ENCODE measurements around the gene RHEB.

RHEB gene

DNA sequence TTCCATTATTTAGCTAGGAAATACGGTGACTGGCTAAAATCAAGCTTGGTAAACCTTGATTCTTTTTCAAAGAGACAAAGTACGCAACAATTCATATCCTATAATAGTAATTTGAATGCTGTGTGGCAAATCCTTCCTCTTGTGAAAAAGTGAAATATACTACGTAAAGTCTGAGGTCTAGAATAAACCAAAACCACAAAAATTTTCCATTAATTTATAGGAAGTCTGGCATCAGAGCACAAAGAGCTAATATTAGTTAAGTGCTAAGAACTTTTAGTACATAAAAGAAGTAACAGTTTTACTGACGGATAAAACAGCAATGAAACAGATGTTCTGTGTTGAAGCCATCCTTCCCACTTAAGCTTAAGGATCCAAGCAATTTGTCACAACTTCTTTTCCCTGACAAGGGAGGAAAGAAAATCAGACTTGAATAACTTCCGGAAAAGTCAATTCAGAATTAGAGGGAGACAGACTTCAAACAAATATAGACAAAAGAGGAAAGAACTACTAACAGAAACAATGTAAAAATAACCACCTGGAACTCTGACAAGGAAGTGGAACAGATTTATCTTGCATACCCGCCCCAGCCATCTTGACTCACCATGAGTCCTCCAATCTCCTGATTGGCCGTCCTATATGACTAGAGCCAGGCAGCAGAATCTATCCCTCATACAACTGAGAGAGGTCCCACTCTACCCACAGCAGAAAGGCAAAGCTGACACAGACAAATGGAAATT lies 34.6 kb downstream of the RHEB start:
- Histone ChIP-seq H2BK5ac (ENCODE audit: low read length) (no peak overlapping the region), H3K79me2 (ENCODE audit: control insufficient read depth, insufficient read depth, low read length) (peaks cover 5% of the 10 kb centered on the region), H2BK15ac (replicated peaks; ENCODE audit: low read depth) (no peak overlapping the region), H3K56ac (ENCODE audit: low read length) (no peak overlapping the region), H3K23ac (ENCODE audit: low read length) (no peak overlapping the region), H3K36me3 (ENCODE audit: control insufficient read depth, insufficient read depth, low read length) (peaks cover 2% of the 10 kb centered on the region), H4K5ac (ENCODE audit: low read length) (no peak overlapping the region), H3K4me2 (ENCODE audit: low read length) (no peak overlapping the region), H2AK5ac (ENCODE audit: low read length) (no peak overlapping the region), H3K4ac (ENCODE audit: low read depth, low read length) (no peak overlapping the region), H3K27ac (ENCODE audit: low read depth, low read length) (no peak overlapping the region), H3K9ac (ENCODE audit: low read length) (no peak overlapping the region), H3K18ac (ENCODE audit: low read length) (no peak overlapping the region), H3K4me1 (ENCODE audit: control insufficient read depth, low read depth, low read length) (no peaks in the 10 kb centered on the region), H4K8ac (ENCODE audit: low read depth, low read length) (no peak overlapping the region), H2BK120ac (ENCODE audit: low read depth, low read length) (no peak overlapping the region), H3K27me3 (ENCODE audit: insufficient read depth, low read length, poor library complexity) (no peaks in the 10 kb centered on the region), H3K4me3 (ENCODE audit: low read length) (no peak overlapping the region), H3K79me1 (ENCODE audit: low read length) (peaks cover 9% of the 10 kb centered on the region)
- no CpG with 5 or more reads among the region's 7 CpGs for WGBS (ENCODE audit: extremely low coverage, insufficient coverage, low lambda C conversion rate)
- no peak for DNase-seq

DNA sequence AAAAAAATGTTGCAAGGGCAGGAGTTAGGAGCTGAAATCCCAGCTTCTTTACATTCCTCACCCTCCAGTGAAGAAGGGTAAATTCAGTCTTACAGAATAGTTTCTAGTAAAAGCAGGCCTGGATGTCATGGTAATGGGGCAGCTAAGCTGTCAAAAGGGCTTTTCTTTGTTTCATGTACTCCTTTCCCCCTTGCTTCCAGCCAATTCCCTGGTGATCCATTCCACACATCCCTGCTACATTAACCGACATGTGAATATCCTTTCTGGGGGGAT lies 36.0 kb downstream of the RHEB start:
- Histone ChIP-seq H2BK120ac (ENCODE audit: low read depth, low read length) (no peak overlapping the region), H3K36me3 (ENCODE audit: control insufficient read depth, insufficient read depth, low read length) (peaks cover 2% of the 10 kb centered on the region), H3K4ac (ENCODE audit: low read depth, low read length) (no peak overlapping the region), H3K18ac (ENCODE audit: low read length) (no peak overlapping the region), H3K4me1 (ENCODE audit: control insufficient read depth, low read depth, low read length) (no peaks in the 10 kb centered on the region), H3K79me1 (ENCODE audit: low read length) (peaks cover 8% of the 10 kb centered on the region), H3K56ac (ENCODE audit: low read length) (no peak overlapping the region), H2BK5ac (ENCODE audit: low read length) (no peak overlapping the region), H3K9ac (ENCODE audit: low read length) (no peak overlapping the region), H2BK15ac (replicated peaks; ENCODE audit: low read depth) (no peak overlapping the region), H3K27me3 (ENCODE audit: insufficient read depth, low read length, poor library complexity) (no peaks in the 10 kb centered on the region), H3K4me2 (ENCODE audit: low read length) (no peak overlapping the region), H4K8ac (ENCODE audit: low read depth, low read length) (no peak overlapping the region), H3K4me3 (ENCODE audit: low read length) (no peak overlapping the region), H2AK5ac (ENCODE audit: low read length) (no peak overlapping the region), H4K5ac (ENCODE audit: low read length) (no peak overlapping the region), H3K23ac (ENCODE audit: low read length) (no peak overlapping the region), H3K79me2 (ENCODE audit: control insufficient read depth, insufficient read depth, low read length) (peaks cover 12% of the 10 kb centered on the region), H3K27ac (ENCODE audit: low read depth, low read length) (no peak overlapping the region)
- DNase-seq, result peak; percentile 74
- WGBS (ENCODE audit: extremely low coverage, insufficient coverage, low lambda C conversion rate), result no CpG with 5 or more reads among the region's 1 CpG

DNA sequence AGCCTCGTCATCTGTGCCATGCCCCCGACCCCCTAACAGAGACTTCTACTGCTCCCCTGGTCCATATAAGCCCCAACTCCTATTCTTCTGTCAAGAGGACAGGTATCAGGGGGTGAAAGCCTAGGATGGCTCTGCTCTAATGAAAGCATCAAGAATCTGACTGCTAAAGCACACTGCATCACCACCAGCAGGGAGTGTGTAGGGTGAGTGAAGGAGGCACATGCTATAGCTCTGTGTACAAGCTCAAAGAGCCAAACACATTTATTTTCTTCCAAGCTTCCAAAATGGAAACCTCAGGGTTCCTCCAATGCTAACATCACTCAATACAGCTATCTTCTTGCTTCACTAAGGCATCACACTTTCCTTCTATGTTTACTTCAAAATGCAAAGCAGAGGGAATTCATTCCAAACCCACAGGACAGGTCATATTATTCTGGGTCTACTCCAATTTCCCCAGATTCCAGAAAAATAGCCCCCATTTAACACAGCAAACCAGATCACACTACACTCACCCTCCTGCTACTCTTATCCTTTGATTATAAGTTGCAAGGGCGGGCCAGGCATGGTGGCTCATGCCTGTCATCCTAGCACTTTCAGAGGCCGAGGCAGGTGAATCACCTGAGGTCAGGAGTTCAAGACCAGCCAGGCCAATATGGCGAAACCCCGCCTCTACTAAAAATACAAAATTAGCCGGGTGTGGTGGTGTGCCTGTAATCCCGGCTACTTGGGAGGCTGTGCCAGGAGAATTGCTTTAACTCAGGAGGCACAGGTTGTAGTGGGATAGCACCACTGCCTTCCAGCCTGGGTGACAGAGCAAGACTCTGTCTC lies 36.6 kb downstream of the RHEB start:
- Histone ChIP-seq H3K27me3 (ENCODE audit: insufficient read depth, low read length, poor library complexity) (no peaks in the 10 kb centered on the region), H2BK15ac (replicated peaks; ENCODE audit: low read depth) (no peak overlapping the region), H3K4ac (ENCODE audit: low read depth, low read length) (no peak overlapping the region), H3K18ac (ENCODE audit: low read length) (no peak overlapping the region), H2BK5ac (ENCODE audit: low read length) (no peak overlapping the region), H3K23ac (ENCODE audit: low read length) (no peak overlapping the region), H3K4me3 (ENCODE audit: low read length) (no peak overlapping the region), H3K79me1 (ENCODE audit: low read length) (peaks cover 8% of the 10 kb centered on the region), H3K27ac (ENCODE audit: low read depth, low read length) (no peak overlapping the region), H4K5ac (ENCODE audit: low read length) (no peak overlapping the region), H3K4me1 (ENCODE audit: control insufficient read depth, low read depth, low read length) (no peaks in the 10 kb centered on the region), H3K56ac (ENCODE audit: low read length) (no peak overlapping the region), H4K8ac (ENCODE audit: low read depth, low read length) (no peak overlapping the region), H3K36me3 (ENCODE audit: control insufficient read depth, insufficient read depth, low read length) (peaks cover 2% of the 10 kb centered on the region), H3K79me2 (ENCODE audit: control insufficient read depth, insufficient read depth, low read length) (peaks cover 13% of the 10 kb centered on the region), H3K4me2 (ENCODE audit: low read length) (no peak overlapping the region), H2BK120ac (ENCODE audit: low read depth, low read length) (no peak overlapping the region), H3K9ac (ENCODE audit: low read length) (no peak overlapping the region), H2AK5ac (ENCODE audit: low read length) (no peak overlapping the region)
- no CpG with 5 or more reads among the region's 8 CpGs for WGBS (ENCODE audit: extremely low coverage, insufficient coverage, low lambda C conversion rate)
- no peak for DNase-seq

DNA sequence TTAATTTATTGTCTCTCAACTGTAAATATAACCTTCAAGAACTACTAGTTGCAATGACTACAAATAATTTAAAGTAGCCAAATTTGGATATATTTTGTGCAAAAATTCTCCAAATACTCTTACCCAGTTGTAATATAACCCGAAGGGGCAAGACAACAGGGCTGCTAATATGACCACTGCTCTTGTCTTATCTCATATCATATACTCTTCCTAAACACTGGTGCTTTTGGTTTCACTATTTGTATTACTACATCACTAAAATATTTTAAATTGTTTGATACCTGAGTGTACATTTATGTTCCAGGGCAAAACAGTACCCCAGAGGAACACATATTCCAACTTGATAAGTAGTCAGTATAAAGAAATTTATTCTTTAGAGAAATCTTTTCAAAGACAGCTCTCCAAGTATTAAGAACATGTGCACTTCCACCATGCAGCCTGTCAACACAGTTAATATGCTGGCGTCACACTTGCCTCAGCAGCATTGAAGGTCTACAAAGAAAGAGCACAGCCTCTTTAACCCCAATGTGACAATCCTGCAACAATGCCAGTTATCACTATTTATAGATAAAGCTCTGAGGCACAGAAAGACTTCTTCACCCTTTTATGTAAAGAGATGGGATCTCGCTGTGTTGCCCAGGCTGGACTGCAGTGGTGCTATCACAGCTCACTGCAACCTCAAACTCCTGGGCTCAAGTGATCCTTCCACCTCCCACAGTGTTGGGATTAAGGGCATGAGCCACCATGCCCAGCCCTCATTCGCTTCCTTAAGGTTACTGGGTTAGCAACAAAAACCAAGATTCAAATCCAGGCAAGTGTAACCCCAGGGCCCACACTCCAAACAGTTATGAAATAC lies 37.8 kb downstream of the RHEB start:
- WGBS (ENCODE audit: extremely low coverage, insufficient coverage, low lambda C conversion rate), result no CpG with 5 or more reads among the region's 4 CpGs
- peaks cover 8% of the 10 kb centered on the region for H3K79me1 ChIP-seq (ENCODE audit: low read length)

DNA sequence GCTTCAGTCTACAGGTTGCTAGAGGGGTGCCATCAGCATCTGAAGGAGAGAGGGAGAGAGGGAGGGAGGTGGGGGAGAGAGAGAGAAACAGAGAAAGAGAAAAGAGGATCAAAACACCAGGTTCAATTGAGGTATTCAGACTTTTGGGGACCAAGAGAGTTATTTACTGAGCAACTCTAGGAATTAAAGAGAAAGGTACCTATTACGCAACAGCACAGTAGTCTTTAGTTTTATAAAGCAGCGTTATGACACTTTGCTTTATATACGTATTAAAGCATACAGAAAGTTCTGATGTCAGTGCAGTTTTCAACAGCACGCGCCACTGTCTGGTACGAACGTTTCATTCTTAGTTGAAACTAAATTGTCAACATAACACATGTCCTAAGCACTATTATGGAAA lies 41.8 kb downstream of the RHEB start:
- no peak overlapping the region for H3K4me2 ChIP-seq (ENCODE audit: low read length)
- H3K18ac ChIP-seq (ENCODE audit: low read length), result no peak overlapping the region
- H3K79me1 ChIP-seq (ENCODE audit: low read length), result peaks cover 5% of the 10 kb centered on the region
- H3K27ac ChIP-seq (ENCODE audit: low read depth, low read length), result no peak overlapping the region
- H3K23ac ChIP-seq (ENCODE audit: low read length), result no peak overlapping the region
- H3K9ac ChIP-seq (ENCODE audit: low read length), result no peak overlapping the region
- peaks cover 11% of the 10 kb centered on the region for H3K79me2 ChIP-seq (ENCODE audit: control insufficient read depth, insufficient read depth, low read length)
- no peak overlapping the region for H4K5ac ChIP-seq (ENCODE audit: low read length)
- no peak overlapping the region for H3K4ac ChIP-seq (ENCODE audit: low read depth, low read length)
- H2BK15ac ChIP-seq (replicated peaks; ENCODE audit: low read depth), result no peak overlapping the region
- no peak overlapping the region for H2BK120ac ChIP-seq (ENCODE audit: low read depth, low read length)
- WGBS (ENCODE audit: extremely low coverage, insufficient coverage, low lambda C conversion rate), result no CpG with 5 or more reads among the region's 7 CpGs
- H3K4me1 ChIP-seq (ENCODE audit: control insufficient read depth, low read depth, low read length), result no peaks in the 10 kb centered on the region
- no peak overlapping the region for H3K56ac ChIP-seq (ENCODE audit: low read length)
- H3K27me3 ChIP-seq (ENCODE audit: insufficient read depth, low read length, poor library complexity), result no peaks in the 10 kb centered on the region
- H3K4me3 ChIP-seq (ENCODE audit: low read length), result no peak overlapping the region
- no peak overlapping the region for H2BK5ac ChIP-seq (ENCODE audit: low read length)
- DNase-seq, result no peak
- peaks cover under 1% of the 10 kb centered on the region for H3K36me3 ChIP-seq (ENCODE audit: control insufficient read depth, insufficient read depth, low read length)
- no peak overlapping the region for H4K8ac ChIP-seq (ENCODE audit: low read depth, low read length)
- no peak overlapping the region for H2AK5ac ChIP-seq (ENCODE audit: low read length)

More for the DNA sequence above, 37.8 kb downstream of the RHEB start:
- Histone ChIP-seq H3K27ac (ENCODE audit: low read depth, low read length) (no peak overlapping the region), H4K8ac (ENCODE audit: low read depth, low read length) (no peak overlapping the region), H3K27me3 (ENCODE audit: insufficient read depth, low read length, poor library complexity) (no peaks in the 10 kb centered on the region), H3K79me2 (ENCODE audit: control insufficient read depth, insufficient read depth, low read length) (peaks cover 13% of the 10 kb centered on the region), H3K23ac (ENCODE audit: low read length) (no peak overlapping the region), H3K4me2 (ENCODE audit: low read length) (no peak overlapping the region), H2AK5ac (ENCODE audit: low read length) (no peak overlapping the region), H3K4me3 (ENCODE audit: low read length) (no peak overlapping the region), H3K9ac (ENCODE audit: low read length) (no peak overlapping the region), H2BK5ac (ENCODE audit: low read length) (no peak overlapping the region), H2BK15ac (replicated peaks; ENCODE audit: low read depth) (no peak overlapping the region), H3K4me1 (ENCODE audit: control insufficient read depth, low read depth, low read length) (no peaks in the 10 kb centered on the region), H3K56ac (ENCODE audit: low read length) (no peak overlapping the region), H3K36me3 (ENCODE audit: control insufficient read depth, insufficient read depth, low read length) (peaks cover 2% of the 10 kb centered on the region), H2BK120ac (ENCODE audit: low read depth, low read length) (no peak overlapping the region), H3K18ac (ENCODE audit: low read length) (no peak overlapping the region), H3K4ac (ENCODE audit: low read depth, low read length) (no peak overlapping the region), H4K5ac (ENCODE audit: low read length) (no peak overlapping the region)
- no peak for DNase-seq
